IMR-90 (cell line): ENCODE measurements around the gene NAT14. TPM values are rescaled to one million over a fixed set of nuclear protein-coding genes. Genes with fewer than 3 reads are reported as not detected.

Experiments
- ATAC-seq: fragments of 200-7000 bp; cut with Tn5 transposase; 2 replicates; pipeline ENCODE4 v1.9.1; 2020; ENCODE audit warnings: low read depth, mild to moderate bottlenecking, moderate library complexity
- BruUV-seq: library from RNA; stranded (reverse); fragments of 400-500 nt; replicated peaks from 2 replicates; lab custom pipeline; 2021; lab: Mats Ljungman, UMichigan
- CTCF ChIA-PET: fragments of 300-600 bp; formaldehyde crosslinking; extraction: SDS; loops from one replicate; lab custom pipeline; 2021; ENCODE audit warnings: antibody characterized with exemption; lab: Yijun Ruan, JAX
- POLR2A ChIA-PET: fragments of 300-600 bp; sonication (Branson Sonifier 250); formaldehyde crosslinking; loops from one replicate; lab custom pipeline; 2022; ENCODE audit warnings: antibody characterized with exemption; ENCODE audit not compliant: unreplicated experiment; lab: Charles Lee
- DNase-seq: peaks from one replicate; pipeline ENCODE4 v3.0.0; 2013
- H2AFZ ChIP-seq: replicated peaks from 2 replicates; pipeline ENCODE3; 2013; ENCODE audit warnings: low read length, mild to moderate bottlenecking; ENCODE audit not compliant: poor library complexity
- H2AK5ac ChIP-seq: 2 replicates; pipeline ENCODE4 v1.6.1; 2013; ENCODE audit warnings: low read depth, low read length, inconsistent platforms
- H2AK9ac ChIP-seq: replicated peaks from 2 replicates; pipeline ENCODE3; 2013; ENCODE audit warnings: mild to moderate bottlenecking, low read depth, low read length, moderate library complexity; ENCODE audit not compliant: poor library complexity
- H2BK120ac ChIP-seq: 2 replicates; pipeline ENCODE4 v1.6.1; 2013; ENCODE audit warnings: low read depth, low read length, inconsistent platforms
- H2BK15ac ChIP-seq: 3 replicates; pipeline ENCODE4 v1.6.1; 2013; ENCODE audit warnings: low read depth, low read length, inconsistent platforms
- H2BK20ac ChIP-seq: 2 replicates; pipeline ENCODE4 v1.6.1; 2013; ENCODE audit warnings: low read depth, mild to moderate bottlenecking, inconsistent platforms, low read length, moderate library complexity
- H2BK5ac ChIP-seq: 2 replicates; pipeline ENCODE4 v1.6.1; 2013; ENCODE audit warnings: mild to moderate bottlenecking, low read depth, low read length, inconsistent platforms; ENCODE audit not compliant: poor library complexity, severe bottlenecking
- H3K14ac ChIP-seq: replicated peaks from 2 replicates; pipeline ENCODE4 v1.6.1; 2013; ENCODE audit warnings: low read depth, low read length, inconsistent platforms
- H3K18ac ChIP-seq: 2 replicates; pipeline ENCODE4 v1.6.1; 2013; ENCODE audit warnings: low read depth, low read length, control low read depth
- H3K23ac ChIP-seq: 2 replicates; pipeline ENCODE4 v1.6.1; 2013; ENCODE audit warnings: low read depth, low read length, inconsistent platforms
- H3K27ac ChIP-seq: 2 replicates; pipeline ENCODE4 v1.5.1; 2013; ENCODE audit warnings: mild to moderate bottlenecking, control low read depth, low read length; ENCODE audit not compliant: insufficient read depth
- H3K27me3 ChIP-seq: 2 replicates; pipeline ENCODE4 v1.6.1; 2013; ENCODE audit warnings: low read length; ENCODE audit not compliant: control insufficient read depth, insufficient read depth
- H3K36me3 ChIP-seq: 2 replicates; pipeline ENCODE4 v1.6.1; 2013; ENCODE audit warnings: low read length, mixed read lengths; ENCODE audit not compliant: control insufficient read depth, insufficient read depth
- H3K4ac ChIP-seq: 2 replicates; pipeline ENCODE4 v1.6.1; 2013; ENCODE audit warnings: low read depth, low read length, inconsistent platforms
- H3K4me1 ChIP-seq: 2 replicates; pipeline ENCODE4 v1.6.1; 2013; ENCODE audit warnings: low read length, mixed read lengths; ENCODE audit not compliant: control insufficient read depth, insufficient read depth
- H3K4me2 ChIP-seq: 2 replicates; pipeline ENCODE4 v1.6.1; 2013; ENCODE audit warnings: low read depth, mild to moderate bottlenecking, control low read depth, low read length, moderate library complexity
- H3K4me3 ChIP-seq: 2 replicates; pipeline ENCODE4 v1.5.1; 2013; ENCODE audit warnings: low read depth, mild to moderate bottlenecking, control low read depth, low read length, moderate library complexity; ENCODE audit not compliant: insufficient read depth
- H3K56ac ChIP-seq: 2 replicates; pipeline ENCODE4 v1.6.1; 2013; ENCODE audit warnings: low read length, inconsistent platforms; ENCODE audit not compliant: insufficient read depth; ENCODE audit errors: extremely low read depth
- H3K79me1 ChIP-seq, 2 experiments: 2 replicates each; pipeline ENCODE4 v1.6.1; 2013; ENCODE audit warnings: low read length in 2 of 2, inconsistent platforms in 1 of 2, low read depth in 1 of 2
- H3K9ac ChIP-seq: 2 replicates; pipeline ENCODE4 v1.6.1; 2013; ENCODE audit warnings: low read depth, low read length, control low read depth
- H3K9me1 ChIP-seq: 2 replicates; pipeline ENCODE4 v1.6.1; 2013; ENCODE audit warnings: low read length, inconsistent platforms; ENCODE audit not compliant: insufficient read depth
- H3K9me3 ChIP-seq: 2 replicates; pipeline ENCODE4 v1.6.1; 2013; ENCODE audit warnings: low read length; ENCODE audit not compliant: control insufficient read depth, insufficient read depth
- H4K20me1 ChIP-seq: 2 replicates; pipeline ENCODE4 v1.6.1; 2013; ENCODE audit warnings: low read length, inconsistent platforms; ENCODE audit not compliant: insufficient read depth
- H4K5ac ChIP-seq: 2 replicates; pipeline ENCODE4 v1.6.1; 2013; ENCODE audit warnings: mild to moderate bottlenecking, low read depth, low read length, control low read depth
- H4K8ac ChIP-seq, 2 experiments: 2 replicates each; pipeline ENCODE4 v1.6.1; 2013; ENCODE audit warnings: low read depth in 2 of 2, low read length in 2 of 2, control low read depth in 1 of 2, inconsistent platforms in 1 of 2
- H4K91ac ChIP-seq: 2 replicates; pipeline ENCODE4 v1.6.1; 2013; ENCODE audit warnings: low read depth, low read length, inconsistent platforms; ENCODE audit not compliant: insufficient read depth
- BHLHE40 ChIP-seq: fragments of 150-350 bp; IDR thresholded peaks from 2 replicates; pipeline ENCODE4 v1.6.1; 2016; ENCODE audit warnings: mild to moderate bottlenecking, low read depth, low read length
- FOS ChIP-seq: fragments of 150-350 bp; IDR thresholded peaks from 2 replicates; pipeline ENCODE4 v1.6.1; 2016; ENCODE audit warnings: low read depth, low read length
- MAFK ChIP-seq: IDR thresholded peaks from 2 replicates; pipeline ENCODE4 v1.6.1; 2012; ENCODE audit warnings: low read depth, low read length, improper control_type of control experiment
- MAZ ChIP-seq: IDR thresholded peaks from 2 replicates; pipeline ENCODE4 v1.6.1; 2012; ENCODE audit warnings: low read depth, mild to moderate bottlenecking, low read length, improper control_type of control experiment, moderate library complexity, borderline replicate concordance
- NFE2L2 ChIP-seq: fragments of 150-350 bp; IDR thresholded peaks from 2 replicates; pipeline ENCODE4 v1.6.1; 2016; ENCODE audit warnings: low read depth, mild to moderate bottlenecking, low read length
- POLR2A ChIP-seq: IDR thresholded peaks from 2 replicates; pipeline ENCODE4 v1.6.1; 2012; ENCODE audit warnings: mild to moderate bottlenecking, low read depth, low read length
- RAD21 ChIP-seq: IDR thresholded peaks from 2 replicates; pipeline ENCODE4 v1.6.1; 2012; ENCODE audit warnings: low read length, improper control_type of control experiment
- RCOR1 ChIP-seq: IDR thresholded peaks from 2 replicates; pipeline ENCODE4 v1.6.1; 2012; ENCODE audit warnings: mild to moderate bottlenecking, low read length, improper control_type of control experiment; ENCODE audit not compliant: insufficient replicate concordance
- RFX5 ChIP-seq: IDR thresholded peaks from 2 replicates; pipeline ENCODE4 v1.8.0; 2012; ENCODE audit warnings: low read depth, mild to moderate bottlenecking, low read length, moderate library complexity
- SMC3 ChIP-seq: fragments of 150-350 bp; IDR thresholded peaks from 2 replicates; pipeline ENCODE4 v1.6.1; 2016; ENCODE audit warnings: low read depth, mild to moderate bottlenecking, antibody characterized with exemption, low read length, moderate library complexity
- USF2 ChIP-seq: fragments of 150-350 bp; IDR thresholded peaks from 2 replicates; pipeline ENCODE4 v1.6.1; 2017; ENCODE audit warnings: mild to moderate bottlenecking, antibody characterized with exemption, low read length, low read depth
- WGBS, 2 experiments: methylation state at CpG; one replicate each; pipeline versions ENCODE4 v1.1.5 to v1.1.7; 2013; ENCODE audit warnings: missing lambda C conversion rate in 2 of 2; ENCODE audit not compliant: insufficient read length in 1 of 2; ENCODE audit errors: extremely low coverage in 2 of 2; 5-methylcytosine and 5-hydroxymethylcytosine counted together
- dilution Hi-C: fragments of 300-500 bp; cut with HindIII; formaldehyde crosslinking; loops from one replicate; pipeline ENCODE4 v1.14.3; 2018; ENCODE audit warnings: low sequenced_read_pairs; ENCODE audit not compliant: unreplicated experiment
- in situ Hi-C: fragments of 300-500 bp; cut with MboI; formaldehyde crosslinking; loops from 3 replicates; pipeline ENCODE4 v1.14.3; 2019; ENCODE audit warnings: low sequenced_read_pairs, inconsistent platforms, mixed read lengths
- intact Hi-C: fragments of 100-400 bp; cut with micrococcal nuclease; formaldehyde crosslinking; loops from 2 replicates; pipeline ENCODE4 v1.10.0; 2022
- polyA plus RNA-seq, 3 experiments: library from polyadenylated mRNA; depleted of rRNA; stranded (reverse); fragments of >200 nt; gene quantifications; 2 replicates each; pipeline ENCODE4 v1.2.3, GENCODE V29; 2012; ENCODE audit warnings: low replicate concordance in 1 of 3
- total RNA-seq: library from RNA; depleted of rRNA; stranded (reverse); fragments of >200 nt; gene quantifications from 2 replicates; pipeline ENCODE4 v1.2.3, GENCODE V29; 2012

Gene NAT14
- total and polyA plus RNA-seq, 2 of the 4 experiments (the other 2 are of a cell fraction) = 4.3 to 41.2 TPM

- Histone ChIP-seq H3K9me3 (no peaks in the 10 kb centered on the region), H3K9ac (no peak overlapping the region), H3K36me3 (peaks cover 13% of the 10 kb centered on the region; the same call in 1 of the 2 replicates), H2BK120ac (no peak overlapping the region), H3K56ac (no peak overlapping the region), H3K4me1 (no peaks in the 10 kb centered on the region), H3K18ac (no peak overlapping the region), H2AK9ac (peak overlapping the region; percentile 32), H2AFZ (peak overlapping the region; percentile 36), H3K23ac (no peak overlapping the region), H3K9me1 (no peaks in the 10 kb centered on the region), H2AK5ac (no peak overlapping the region), H3K79me1 (peaks cover 0 to 2% of the 10 kb centered on the region in 2 experiments; a peak in 2 of 4 replicates), H2BK5ac (no peak overlapping the region), H4K5ac (no peak overlapping the region), H3K4me3 (no peak overlapping the region), H3K4ac (no peak overlapping the region), H2BK20ac (no peak overlapping the region), H2BK15ac (no peak overlapping the region), H3K27me3 (no peaks in the 10 kb centered on the region), H3K4me2 (no peak overlapping the region), H3K14ac (no peak overlapping the region), H4K20me1 (no peaks in the 10 kb centered on the region), H4K91ac (no peak overlapping the region), H4K8ac (no peak overlapping the region), H3K27ac (no peak overlapping the region)
- ATAC-seq (no peak), DNase-seq (no peak)
- in situ Hi-C loops (no loop called here), intact Hi-C loops (loop anchor here (5.0 kb wide), 1 partner anchor 93 kb away; the partner anchor contains the start of gene UBE2S), dilution Hi-C loops (no loop called here)
- ChIA-PET CTCF (no interaction called here), POLR2A (no interaction called here)
- TF ChIP-seq RAD21 = no peak
- no peak for TF ChIP-seq FOS
- no peak for TF ChIP-seq MAFK
- no peak for TF ChIP-seq SMC3
- TF ChIP-seq BHLHE40 = no peak
- TF ChIP-seq RFX5 = no peak
- TF ChIP-seq POLR2A = no peak
- no peak for TF ChIP-seq NFE2L2
- TF ChIP-seq RCOR1 = no peak
- TF ChIP-seq USF2 = no peak
- no peak for TF ChIP-seq MAZ
- WGBS, 2 experiments = 98% methylated on average over 11 of the region's 26 CpGs; no CpG with 5 or more reads in 1 of the 2 experiments
- no TSS peak for BruUV-seq
Observed at GRCh38 chr19:55500368-55500952, 15.5 kb downstream of the NAT14 start.
